H1 (cell line): ENCODE measurements around the gene KTN1. TPM values are rescaled to one million over a fixed set of nuclear protein-coding genes. Genes with fewer than 3 reads are reported as not detected.
A peak's percentile ranks its signal among the peaks of the same experiment; 100 is the strongest.

Source experiments
- CTCF ChIA-PET: fragments of 300-600 bp; sonication (Branson Sonifier 250); formaldehyde crosslinking; loops from one replicate; lab custom pipeline; 2021; ENCODE audit not compliant: partially characterized antibody; lab: Charles Lee
- POLR2A ChIA-PET: fragments of 300-600 bp; sonication (Branson Sonifier 250); formaldehyde crosslinking; loops from one replicate; lab custom pipeline; 2021; ENCODE audit warnings: inconsistent platforms; ENCODE audit not compliant: partially characterized antibody; lab: Charles Lee
- DNase-seq, 2 experiments: peaks; one replicate each; pipeline versions ENCODE4 v3.0.0 to v3.0.0-alpha.2; 2010 to 2022; ENCODE audit warnings: low spot score in 2 of 2, low read depth in 1 of 2, mixed read lengths in 1 of 2
- FAIRE-seq: peaks from 2 replicates; lab custom pipeline; 2011; peaks lifted over from hg19 to GRCh38; lab: Jason Lieb, UNC
- H2AFZ ChIP-seq: 2 replicates; pipeline ENCODE4 v1.8.1; 2012; ENCODE audit warnings: low read length, inconsistent platforms
- H2AK5ac ChIP-seq: 2 replicates; pipeline ENCODE4 v1.6.1; 2013; ENCODE audit warnings: low read depth, low read length
- H2BK120ac ChIP-seq: replicated peaks from 2 replicates; pipeline ENCODE3; 2013; ENCODE audit warnings: low read depth, low read length, inconsistent platforms
- H2BK12ac ChIP-seq: 2 replicates; pipeline ENCODE4 v1.6.1; 2013; ENCODE audit warnings: low read depth, low read length
- H2BK15ac ChIP-seq: 2 replicates; pipeline ENCODE4 v1.6.1; 2013; ENCODE audit warnings: low read length
- H2BK20ac ChIP-seq: 2 replicates; pipeline ENCODE4 v1.6.1; 2013; ENCODE audit warnings: low read length
- H2BK5ac ChIP-seq: 2 replicates; pipeline ENCODE4 v1.6.1; 2013; ENCODE audit warnings: low read depth, low read length
- H3K14ac ChIP-seq: 2 replicates; pipeline ENCODE4 v1.6.1; 2013; ENCODE audit warnings: inconsistent platforms; ENCODE audit not compliant: insufficient read length
- H3K18ac ChIP-seq: 2 replicates; pipeline ENCODE4 v1.6.1; 2013; ENCODE audit warnings: low read length; ENCODE audit errors: extremely low read depth
- H3K23ac ChIP-seq: 2 replicates; pipeline ENCODE4 v1.6.1; 2013; ENCODE audit warnings: inconsistent platforms; ENCODE audit not compliant: insufficient read length
- H3K23me2 ChIP-seq: 2 replicates; pipeline ENCODE4 v1.6.1; 2013; ENCODE audit warnings: low read depth, low read length
- H3K27ac ChIP-seq: 2 replicates; pipeline ENCODE4 v1.6.1; 2011; ENCODE audit warnings: low read depth, low read length, inconsistent platforms
- H3K27me3 ChIP-seq, 4 experiments: replicated peaks in 1 of 4; 1 replicate in 1 of 4; 2 replicates in 3 of 4; pipeline versions ENCODE4 v1.6.1 to v1.8.1; 2011 to 2013; ENCODE audit warnings: low read length in 3 of 4, mild to moderate bottlenecking in 3 of 4, inconsistent platforms in 2 of 4, mixed read lengths in 2 of 4, moderate library complexity in 1 of 4; ENCODE audit not compliant: control insufficient read depth in 3 of 4, insufficient read depth in 3 of 4; ENCODE audit errors: extremely low read depth in 1 of 4
- H3K36me3 ChIP-seq, 4 experiments: 2 replicates each; pipeline versions ENCODE4 v1.6.1 to v1.8.1; 2011 to 2013; ENCODE audit warnings: mild to moderate bottlenecking in 4 of 4, low read length in 3 of 4, moderate library complexity in 2 of 4, control low read depth in 1 of 4, inconsistent platforms in 1 of 4; ENCODE audit not compliant: insufficient read depth in 4 of 4, control insufficient read depth in 2 of 4
- H3K4ac ChIP-seq: replicated peaks from 2 replicates; pipeline ENCODE3; 2013; ENCODE audit warnings: low read length, low read depth, mixed read lengths, inconsistent platforms; ENCODE audit not compliant: insufficient read length
- H3K4me1 ChIP-seq, 4 experiments: replicated peaks in 1 of 4; 1 replicate in 1 of 4; 2 replicates in 3 of 4; pipeline versions ENCODE4 v1.6.1 to v1.8.1; 2011 to 2013; ENCODE audit warnings: low read length in 3 of 4, inconsistent platforms in 2 of 4, mixed read lengths in 1 of 4; ENCODE audit not compliant: insufficient read depth in 4 of 4, control insufficient read depth in 3 of 4
- H3K4me2 ChIP-seq, 2 experiments: 2 replicates each; pipeline versions ENCODE4 v1.6.1 to v1.8.1; 2011 to 2013; ENCODE audit warnings: low read depth in 2 of 2, low read length in 2 of 2, control low read depth in 1 of 2, inconsistent platforms in 1 of 2, mild to moderate bottlenecking in 1 of 2; ENCODE audit not compliant: insufficient read depth in 1 of 2
- H3K4me3 ChIP-seq, 4 experiments: fragments of 200-600, 300-600 bp in 1 of 4; sonication (generic), shearing (Covaris generic), sonication (Bioruptor Twin) in 1 of 4; 2 replicates each; pipeline versions ENCODE4 v1.5.1 to v1.8.1; 2011 to 2016; ENCODE audit warnings: low read length in 4 of 4, low read depth in 3 of 4, control low read depth in 2 of 4, inconsistent platforms in 2 of 4, mild to moderate bottlenecking in 2 of 4, mixed read lengths in 1 of 4, moderate library complexity in 1 of 4; ENCODE audit not compliant: insufficient read depth in 2 of 4; ENCODE audit errors: extremely low read depth in 1 of 4
- H3K56ac ChIP-seq: replicated peaks from 2 replicates; pipeline ENCODE3; 2013; ENCODE audit warnings: low read depth, mild to moderate bottlenecking, mixed read lengths, low read length, inconsistent platforms; ENCODE audit not compliant: insufficient read length
- H3K79me1 ChIP-seq: 2 replicates; pipeline ENCODE4 v1.6.1; 2013; ENCODE audit warnings: low read depth, low read length, control low read depth
- H3K79me2 ChIP-seq, 2 experiments: 2 replicates each; pipeline versions ENCODE4 v1.6.1 to v1.8.1; 2012 to 2013; ENCODE audit warnings: low read length in 2 of 2, mild to moderate bottlenecking in 2 of 2, inconsistent platforms in 1 of 2; ENCODE audit not compliant: insufficient read depth in 2 of 2, control insufficient read depth in 1 of 2
- H3K9ac ChIP-seq, 4 experiments: replicated peaks in 1 of 4; 1 replicate in 1 of 4; 2 replicates in 3 of 4; pipeline versions ENCODE4 v1.6.1 to v1.8.1; 2011 to 2013; ENCODE audit warnings: low read depth in 3 of 4, low read length in 3 of 4, control low read depth in 2 of 4, mild to moderate bottlenecking in 2 of 4, moderate library complexity in 2 of 4, inconsistent platforms in 1 of 4; ENCODE audit errors: extremely low read depth in 1 of 4
- H3K9me3 ChIP-seq, 2 experiments: 2 replicates each; pipeline versions ENCODE4 v1.6.1 to v1.8.1; 2012 to 2013; ENCODE audit warnings: mild to moderate bottlenecking in 2 of 2, moderate library complexity in 2 of 2, control low read depth in 1 of 2, inconsistent platforms in 1 of 2, low read depth in 1 of 2, low read length in 1 of 2, mixed read lengths in 1 of 2; ENCODE audit not compliant: insufficient read depth in 2 of 2
- H4K20me1 ChIP-seq, 2 experiments: replicated peaks in 1 of 2; 2 replicates each; pipeline versions ENCODE3 to v1.8.1; 2011 to 2013; ENCODE audit warnings: inconsistent platforms in 2 of 2, low read length in 2 of 2, mild to moderate bottlenecking in 1 of 2; ENCODE audit not compliant: insufficient read depth in 2 of 2, control insufficient read depth in 1 of 2
- H4K5ac ChIP-seq: 2 replicates; pipeline ENCODE4 v1.6.1; 2013; ENCODE audit warnings: low read length, low read depth, mixed read lengths, inconsistent platforms; ENCODE audit not compliant: insufficient read length
- H4K8ac ChIP-seq: 2 replicates; pipeline ENCODE4 v1.8.0; 2013; ENCODE audit warnings: mild to moderate bottlenecking, moderate library complexity, low read length, inconsistent platforms; ENCODE audit not compliant: insufficient read depth; ENCODE audit errors: extremely low read depth
- H4K91ac ChIP-seq: replicated peaks from 2 replicates; pipeline ENCODE3; 2013; ENCODE audit warnings: low read length, mixed read lengths, inconsistent platforms; ENCODE audit not compliant: insufficient read length
- CEBPB ChIP-seq: IDR thresholded peaks from 2 replicates; pipeline ENCODE4 v1.6.1; 2012; ENCODE audit warnings: low read depth, low read length
- CHD2 ChIP-seq: IDR thresholded peaks from 2 replicates; pipeline ENCODE4 v1.6.1; 2012; ENCODE audit warnings: low read length, improper control_type of control experiment
- EP300 ChIP-seq, 2 experiments: IDR thresholded peaks; 1 replicate in 1 of 2; 2 replicates in 1 of 2; pipeline ENCODE4 v1.6.1; 2011 to 2012; ENCODE audit warnings: low read depth in 2 of 2, low read length in 2 of 2, mild to moderate bottlenecking in 2 of 2, borderline replicate concordance in 1 of 2, inconsistent platforms in 1 of 2, moderate library complexity in 1 of 2
- FOSL1 ChIP-seq: IDR thresholded peaks from 2 replicates; pipeline ENCODE4 v1.6.1; 2011; ENCODE audit warnings: mild to moderate bottlenecking, low read depth, low read length, moderate library complexity; ENCODE audit not compliant: insufficient read depth
- GABPA ChIP-seq: IDR thresholded peaks from 2 replicates; pipeline ENCODE4 v1.6.1; 2011; ENCODE audit warnings: mild to moderate bottlenecking, low read length, moderate library complexity, borderline replicate concordance; ENCODE audit not compliant: insufficient read depth
- GTF2F1 ChIP-seq: IDR thresholded peaks from 2 replicates; pipeline ENCODE4 v1.6.1; 2012; ENCODE audit warnings: low read depth, low read length, improper control_type of control experiment, borderline replicate concordance
- HDAC2 ChIP-seq, 2 experiments: fragments of 300-600 bp in 1 of 2; sonication (generic) in 1 of 2; IDR thresholded peaks; 2 replicates each; pipeline ENCODE4 v1.6.1; 2011 to 2012; ENCODE audit warnings: low read depth in 2 of 2, low read length in 2 of 2, mild to moderate bottlenecking in 2 of 2, moderate library complexity in 2 of 2, borderline replicate concordance in 1 of 2, inconsistent platforms in 1 of 2
- JUND ChIP-seq: IDR thresholded peaks from 2 replicates; pipeline ENCODE4 v1.6.1; 2011; ENCODE audit warnings: mild to moderate bottlenecking, improper control_type of control experiment, low read length
- SIRT6 ChIP-seq: IDR thresholded peaks from one replicate; pipeline ENCODE4 v1.7.1; 2012; ENCODE audit warnings: low read length, inconsistent platforms
- SIX5 ChIP-seq: IDR thresholded peaks from 2 replicates; pipeline ENCODE4 v1.6.1; 2011; ENCODE audit warnings: mild to moderate bottlenecking, low read depth, low read length
- TBP ChIP-seq: IDR thresholded peaks from 2 replicates; pipeline ENCODE4 v1.6.1; 2011; ENCODE audit warnings: low read depth, low read length, improper control_type of control experiment
- TCF12 ChIP-seq: IDR thresholded peaks from 2 replicates; pipeline ENCODE4 v1.6.1; 2011; ENCODE audit warnings: low read depth, mild to moderate bottlenecking, low read length
- YY1 ChIP-seq: IDR thresholded peaks from 2 replicates; pipeline ENCODE4 v1.6.1; 2011; ENCODE audit warnings: low read depth, mild to moderate bottlenecking, low read length
- WGBS, 2 experiments: shearing (Covaris generic) in 1 of 2; methylation state at CpG; one replicate each; pipeline versions ENCODE4 v1.1.6 to v1.1.7; 2013 to 2015; ENCODE audit warnings: low lambda C conversion rate in 2 of 2, mixed read lengths in 2 of 2, inconsistent platforms in 1 of 2, low coverage in 1 of 2, missing lambda C conversion rate in 1 of 2; ENCODE audit not compliant: insufficient replicate concordance in 2 of 2, insufficient coverage in 1 of 2, insufficient read length in 1 of 2; ENCODE audit errors: extremely low coverage in 1 of 2, missing lambda C conversion rate in 1 of 2; 5-methylcytosine and 5-hydroxymethylcytosine counted together
- polyA plus RNA-seq, 7 experiments: library from polyadenylated mRNA; depleted of rRNA in 3 of 7; stranded (reverse) in 5 of 7; unstranded in 2 of 7; fragments of >200 nt in 5 of 7; fragments of 200-250 nt in 2 of 7; gene quantifications; 1 replicate in 5 of 7; 2 replicates in 1 of 7; 4 replicates in 1 of 7; pipeline versions ENCODE4 v1.2.1 to v1.2.3, GENCODE V29; 2011 to 2013; ENCODE audit warnings: missing spikeins in 2 of 7, mixed read lengths in 2 of 7
- total RNA-seq: library from RNA; stranded (reverse); fragmentation: NEBNext Ultra II Directional; extraction: Animal tissue kit (Norgen Biotek cat#: 25700); gene quantifications from 2 replicates; pipeline ENCODE4 v1.2.1, GENCODE V29; 2021

Gene KTN1
- total and polyA plus RNA-seq, 2 of the 8 experiments (the other 6 are each of a cell fraction or from before 2014, with no cell fraction given): 15.4 to 151 TPM

DNA sequence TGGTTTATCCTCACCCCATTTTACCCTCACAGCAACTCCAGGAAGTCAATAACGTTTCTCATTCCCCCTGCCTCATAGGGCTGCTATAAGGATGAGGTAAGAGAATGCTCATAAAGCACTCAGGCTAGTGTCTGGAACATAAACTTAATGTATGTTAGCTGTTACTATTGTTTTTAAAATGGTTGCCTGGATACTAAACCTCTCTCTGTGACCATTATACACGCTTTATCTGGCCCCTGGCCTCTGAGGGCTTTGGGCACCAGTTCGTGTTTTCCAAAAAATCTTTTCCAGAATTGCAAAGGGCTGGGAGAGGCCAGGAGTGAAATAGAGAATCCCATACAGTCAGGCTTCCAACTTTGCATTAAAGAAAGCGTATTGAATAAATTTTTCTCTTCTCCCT, 113.9 kb downstream of the KTN1 start:
- Histone ChIP-seq H3K4me2 (no peak overlapping the region), H2BK15ac (no peak overlapping the region), H3K36me3 (no peaks in the 10 kb centered on the region), H2BK5ac (no peak overlapping the region), H3K56ac (no peak overlapping the region), H3K79me1 (no peaks in the 10 kb centered on the region), H3K18ac (no peak overlapping the region), H2AFZ (no peak overlapping the region), H3K23me2 (no peaks in the 10 kb centered on the region), H3K4me3 (no peak overlapping the region), H3K23ac (no peak overlapping the region), H4K20me1 (no peaks in the 10 kb centered on the region), H4K91ac (no peak overlapping the region), H2BK12ac (no peak overlapping the region), H2AK5ac (no peak overlapping the region), H4K5ac (no peak overlapping the region), H3K14ac (no peak overlapping the region), H2BK20ac (no peak overlapping the region), H3K79me2 (no peaks in the 10 kb centered on the region), H3K9me3 (no peaks in the 10 kb centered on the region), H3K27ac (no peak overlapping the region), H3K27me3 (no peaks in the 10 kb centered on the region), H4K8ac (no peak overlapping the region), H2BK120ac (no peak overlapping the region), H3K4ac (no peak overlapping the region), H3K9ac (peak overlapping the region in 1 of 4 experiments; percentile 34; a peak in 1 of 7 replicates), H3K4me1 (peaks cover 0 to 6% (median 1%) of the 10 kb centered on the region in 4 experiments; a peak in 3 of 7 replicates)
- CTCF ChIA-PET: interaction anchor here (0.8 to 1.4 kb wide), 3 partner anchors 9 to 788 kb away, joined by 3 read pairs; no protein-coding TSS in a partner anchor
- no peak for DNase-seq
- POLR2A ChIA-PET: no interaction called here
- WGBS, 2 experiments: 86% methylated on average over 4 of the region's 4 CpGs; no CpG with 5 or more reads in 1 of the 2 experiments
- no peak for FAIRE-seq
- TF ChIP-seq GABPA: no peak
- no peak for TF ChIP-seq SIRT6
- TF ChIP-seq YY1: no peak
- no peak for TF ChIP-seq TCF12
- TF ChIP-seq JUND: no peak
- no peak for TF ChIP-seq EP300 (IDR thresholded peaks at IDR 0.05; ENCODE audit: borderline replicate concordance in 1 of 2, low read depth in 2 of 2, low read length in 2 of 2)
- TF ChIP-seq CHD2: no peak
- no peak for TF ChIP-seq CEBPB
- no peak for TF ChIP-seq FOSL1
- no peak for TF ChIP-seq TBP
- TF ChIP-seq HDAC2 (IDR thresholded peaks at IDR 0.05; ENCODE audit: borderline replicate concordance in 1 of 2, low read depth in 2 of 2, low read length in 2 of 2): no peak
- TF ChIP-seq SIX5: no peak
- no peak for TF ChIP-seq GTF2F1
